GM21529 (cell line): ENCODE results near the gene ATP6V0E2.
"Not testable (repeated sequence)": the region's sequence is repeated elsewhere in the genome, so short reads cannot be mapped to it uniquely, and the experiment has no call there.

Experiments
- ATAC-seq: cut with Tn5 transposase; IDR thresholded peaks from one replicate; pipeline ENCODE4 v1.9.1; 2021; ENCODE audit not compliant: unreplicated experiment

ATP6V0E2 gene

DNA sequence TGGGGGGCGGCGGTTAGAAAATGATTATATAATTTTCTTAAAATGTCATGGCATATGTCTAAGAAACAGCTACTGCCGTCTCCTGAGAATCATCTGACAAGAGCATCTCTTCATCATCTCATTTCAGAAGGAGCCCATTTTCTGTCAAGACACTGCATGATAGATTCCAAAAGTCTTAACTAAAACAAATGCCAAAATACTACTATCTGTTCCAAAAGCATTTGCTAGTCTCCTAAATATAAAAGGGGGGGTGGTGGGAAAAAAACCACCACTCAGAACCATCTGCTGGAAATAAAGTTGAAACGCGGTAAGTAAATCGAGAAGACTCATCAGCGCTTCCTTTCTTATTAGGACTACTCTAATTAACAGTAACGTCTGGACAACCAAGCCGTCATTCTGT, 36.5 kb downstream of the ATP6V0E2 start:
- ATAC-seq, result not testable (repeated sequence)

DNA sequence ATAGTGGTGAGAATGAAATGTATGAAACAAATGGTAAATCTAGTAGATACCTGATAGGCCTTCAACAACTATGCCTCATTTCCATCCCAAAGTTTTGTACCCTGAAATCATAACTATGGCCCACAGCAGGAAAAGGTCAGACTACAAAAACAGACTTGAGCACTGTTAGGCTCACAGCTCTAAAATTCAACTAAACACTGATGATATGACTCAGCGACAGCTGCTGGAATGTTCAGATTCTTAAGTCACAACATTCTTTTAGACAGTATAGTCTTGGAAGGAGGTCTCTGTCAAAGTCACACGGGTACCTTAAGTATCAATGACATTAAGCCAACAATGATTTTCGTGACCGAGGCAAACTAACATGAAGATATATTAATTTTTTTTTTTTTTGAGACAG, 38.4 kb downstream of the ATP6V0E2 start:
- ATAC-seq, result not testable (repeated sequence)

DNA sequence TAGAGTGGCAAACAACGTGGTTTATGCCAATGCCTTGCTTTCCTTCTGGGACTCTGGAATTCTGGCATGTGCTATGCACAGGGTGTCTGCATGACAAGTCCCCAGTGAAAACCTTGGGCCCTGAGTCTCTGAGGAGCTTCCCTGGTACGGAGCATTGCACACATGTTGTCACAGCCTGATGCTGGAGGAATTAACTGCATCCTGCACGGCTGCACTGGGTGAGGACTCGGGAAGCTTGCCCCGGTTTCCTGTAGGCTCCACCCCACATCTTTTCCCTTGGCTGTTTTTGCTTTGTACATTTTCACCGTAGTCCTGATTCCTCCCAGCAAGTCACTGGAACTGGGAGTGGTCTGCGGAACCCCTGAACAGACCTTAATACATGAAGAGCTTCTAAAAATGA, 52.6 kb downstream of the ATP6V0E2 start:
- not testable (repeated sequence) for ATAC-seq
